ENCODE results near the gene BMPR2. TPM values are rescaled to one million over a fixed set of nuclear protein-coding genes. Genes with fewer than 3 reads are reported as not detected.
"Not testable (repeated sequence)": the region's sequence is repeated elsewhere in the genome, so short reads cannot be mapped to it uniquely, and the experiment has no call there.

BMPR2 gene
- total RNA-seq, 2 experiments from 2014 or later = 7.6 to 10.8 TPM

- Mint-ChIP-seq H3K9me3 (ENCODE audit: low read depth) (no peaks in the 10 kb centered on the region), H3K27ac (no peak overlapping the region), H3K4me3 (no peak overlapping the region), H3K36me3 (ENCODE audit: low read depth) (no peaks in the 10 kb centered on the region), H3K27me3 (no peaks in the 10 kb centered on the region), H3K4me1 (peaks cover 8% of the 10 kb centered on the region)
- POLR2A ChIA-PET = no interaction called here
- ATAC-seq = no peak
- CTCF ChIA-PET = no interaction called here
- no peak for DNase-seq
- intact Hi-C loops (cut with DNase I, micrococcal nuclease) = no loop called here
Measured at GRCh38 chr2:202545931-202546330, 169.8 kb downstream of the BMPR2 start.

GRCh38 chr2:202546499-202547141, 170.5 kb downstream of the BMPR2 start:
- H3K36me3 Mint-ChIP-seq (ENCODE audit: low read depth); H3K27me3 Mint-ChIP-seq; H3K4me1 Mint-ChIP-seq; H3K27ac Mint-ChIP-seq; POLR2A ChIA-PET; DNase-seq; H3K4me3 Mint-ChIP-seq; intact Hi-C loops (cut with DNase I, micrococcal nuclease); ATAC-seq; H3K9me3 Mint-ChIP-seq (ENCODE audit: low read depth); CTCF ChIA-PET: not testable (repeated sequence)

GRCh38 chr2:202548240-202548639, 172.1 kb downstream of the BMPR2 start:
- ATAC-seq (no peak), DNase-seq (no peak)
- Mint-ChIP-seq H3K4me3 (no peak overlapping the region), H3K27ac (no peak overlapping the region), H3K4me1 (peaks cover 8% of the 10 kb centered on the region), H3K36me3 (ENCODE audit: low read depth) (no peaks in the 10 kb centered on the region), H3K9me3 (ENCODE audit: low read depth) (no peaks in the 10 kb centered on the region), H3K27me3 (no peaks in the 10 kb centered on the region)
- POLR2A ChIA-PET = no interaction called here
- CTCF ChIA-PET = interaction anchor here (0.6 to 1.2 kb wide), 4 partner anchors 22 to 905 kb away, joined by 3 read pairs; no protein-coding TSS in a partner anchor
- intact Hi-C loops (cut with DNase I, micrococcal nuclease) = no loop called here

GRCh38 chr2:202551000-202551399, 174.9 kb downstream of the BMPR2 start:
- DNase-seq; H3K36me3 Mint-ChIP-seq (ENCODE audit: low read depth); H3K4me1 Mint-ChIP-seq; H3K4me3 Mint-ChIP-seq; H3K27me3 Mint-ChIP-seq; H3K9me3 Mint-ChIP-seq (ENCODE audit: low read depth); intact Hi-C loops (cut with DNase I, micrococcal nuclease); ATAC-seq; H3K27ac Mint-ChIP-seq; POLR2A ChIA-PET: not testable (repeated sequence)
- CTCF ChIA-PET = interaction anchor here (1.0 kb wide), 1 partner anchor 22 kb away, joined by 4 read pairs; no protein-coding TSS in a partner anchor

GRCh38 chr2:202555356-202555755, 179.2 kb downstream of the BMPR2 start:
- Mint-ChIP-seq H3K36me3 (ENCODE audit: low read depth) (peaks cover 8% of the 10 kb centered on the region), H3K27me3 (no peaks in the 10 kb centered on the region), H3K9me3 (ENCODE audit: low read depth) (no peaks in the 10 kb centered on the region), H3K27ac (no peak overlapping the region), H3K4me3 (no peak overlapping the region), H3K4me1 (no peaks in the 10 kb centered on the region)
- intact Hi-C loops (cut with DNase I, micrococcal nuclease) = no loop called here
- ChIA-PET POLR2A (no interaction called here), CTCF (interaction anchor here (0.6 kb wide), 1 partner anchor 538 kb away, joined by 4 read pairs; no protein-coding TSS in a partner anchor)
- ATAC-seq (no peak), DNase-seq (peak; percentile 33)

- no peaks in the 10 kb centered on the region for H3K4me1 Mint-ChIP-seq
- H3K27me3 Mint-ChIP-seq = no peaks in the 10 kb centered on the region
- no peak overlapping the region for H3K4me3 Mint-ChIP-seq
- ATAC-seq (no peak), DNase-seq (no peak)
- no peaks in the 10 kb centered on the region for H3K9me3 Mint-ChIP-seq (ENCODE audit: low read depth)
- H3K36me3 Mint-ChIP-seq (ENCODE audit: low read depth) = peaks cover 7% of the 10 kb centered on the region
- POLR2A ChIA-PET = no interaction called here
- H3K27ac Mint-ChIP-seq = no peak overlapping the region
- intact Hi-C loops (cut with DNase I, micrococcal nuclease) = no loop called here
- CTCF ChIA-PET = interaction anchor here (0.7 to 1.7 kb wide), 4 partner anchors 12 to 201 kb away, joined by 3 to 5 read pairs (median 4); no protein-coding TSS in a partner anchor
Measured at GRCh38 chr2:202560200-202560599, 184.1 kb downstream of the BMPR2 start.

GRCh38 chr2:202564226-202564625, 188.1 kb downstream of the BMPR2 start:
- CTCF ChIA-PET = interaction anchor here (0.9 kb wide), 1 partner anchor 260 kb away, joined by 3 read pairs; no protein-coding TSS in a partner anchor
- H3K4me3 Mint-ChIP-seq = no peak overlapping the region
- H3K27me3 Mint-ChIP-seq = no peaks in the 10 kb centered on the region
- no peak for DNase-seq
- no peak overlapping the region for H3K27ac Mint-ChIP-seq
- H3K4me1 Mint-ChIP-seq = no peaks in the 10 kb centered on the region
- H3K36me3 Mint-ChIP-seq (ENCODE audit: low read depth) = no peaks in the 10 kb centered on the region
- no peaks in the 10 kb centered on the region for H3K9me3 Mint-ChIP-seq (ENCODE audit: low read depth)
- intact Hi-C loops (cut with DNase I, micrococcal nuclease) = no loop called here
- POLR2A ChIA-PET = no interaction called here
- ATAC-seq = no peak

GRCh38 chr2:202566286-202566685, 190.2 kb downstream of the BMPR2 start:
- no peak overlapping the region for H3K27ac Mint-ChIP-seq
- ATAC-seq (no peak), DNase-seq (no peak)
- POLR2A ChIA-PET = interaction anchor here (0.6 kb wide), 1 partner anchor 12 kb away, joined by 6 read pairs; no protein-coding TSS in a partner anchor
- H3K4me3 Mint-ChIP-seq = no peak overlapping the region
- intact Hi-C loops (cut with DNase I, micrococcal nuclease) = no loop called here
- H3K36me3 Mint-ChIP-seq (ENCODE audit: low read depth) = no peaks in the 10 kb centered on the region
- CTCF ChIA-PET = interaction anchor here (0.8 kb wide), 1 partner anchor 245 kb away, joined by 3 read pairs; no protein-coding TSS in a partner anchor
- H3K9me3 Mint-ChIP-seq (ENCODE audit: low read depth) = no peaks in the 10 kb centered on the region
- no peaks in the 10 kb centered on the region for H3K4me1 Mint-ChIP-seq
- H3K27me3 Mint-ChIP-seq = no peaks in the 10 kb centered on the region

GRCh38 chr2:202574541-202574940, 198.4 kb downstream of the BMPR2 start:
- intact Hi-C loops (cut with DNase I, micrococcal nuclease) = loop anchor here (1.0 to 10.0 kb wide), 4 partner anchors 297 to 880 kb away; partner anchors contain the start of gene ICA1L (in 2 of the 2)
- H3K27me3 Mint-ChIP-seq = no peaks in the 10 kb centered on the region
- DNase-seq = no peak
- H3K4me3 Mint-ChIP-seq = no peak overlapping the region
- ChIA-PET POLR2A (no interaction called here), CTCF (interaction anchor here (0.6 to 3.0 kb wide), 13 partner anchors 14 to 665 kb away, joined by 3 to 16 read pairs (median 3); no protein-coding TSS in a partner anchor)
- H3K36me3 Mint-ChIP-seq (ENCODE audit: low read depth) = no peaks in the 10 kb centered on the region
- H3K9me3 Mint-ChIP-seq (ENCODE audit: low read depth) = no peaks in the 10 kb centered on the region
- no peak for ATAC-seq
- H3K27ac Mint-ChIP-seq = no peak overlapping the region
- H3K4me1 Mint-ChIP-seq = no peaks in the 10 kb centered on the region

- H3K4me3 Mint-ChIP-seq; ATAC-seq; H3K27ac Mint-ChIP-seq; POLR2A ChIA-PET; H3K4me1 Mint-ChIP-seq; DNase-seq; H3K9me3 Mint-ChIP-seq (ENCODE audit: low read depth); H3K36me3 Mint-ChIP-seq (ENCODE audit: low read depth); H3K27me3 Mint-ChIP-seq: not testable (repeated sequence)
- intact Hi-C loops (cut with DNase I, micrococcal nuclease) = loop anchor here (2.0 to 10.0 kb wide), 3 partner anchors 580 to 880 kb away; no protein-coding TSS in a partner anchor
- CTCF ChIA-PET = interaction anchor here (0.9 to 3.0 kb wide), 4 partner anchors 14 to 665 kb away, joined by 3 to 16 read pairs (median 3); no protein-coding TSS in a partner anchor
Measured at GRCh38 chr2:202575194-202575593, 199.1 kb downstream of the BMPR2 start.

GRCh38 chr2:202577250-202578183, 201.4 kb downstream of the BMPR2 start:
- Mint-ChIP-seq H3K27ac (no peak overlapping the region), H3K4me1 (peaks cover 1% of the 10 kb centered on the region), H3K36me3 (ENCODE audit: low read depth) (no peaks in the 10 kb centered on the region), H3K4me3 (no peak overlapping the region), H3K27me3 (no peaks in the 10 kb centered on the region), H3K9me3 (ENCODE audit: low read depth) (no peaks in the 10 kb centered on the region)
- ChIA-PET CTCF (interaction anchor here (0.6 to 2.5 kb wide), 2 partner anchors 11 to 590 kb away, joined by 3 to 8 read pairs; no protein-coding TSS in a partner anchor), POLR2A (no interaction called here)
- intact Hi-C loops (cut with DNase I, micrococcal nuclease) = loop anchor here (10.0 kb wide), 2 partner anchors 577 to 877 kb away; no protein-coding TSS in a partner anchor
- no peak for DNase-seq
- ATAC-seq = no peak
